Activated naive CD4-positive, alpha-beta T cell treated with anti-CD3 and anti-CD28 coated beads for 36 hours (primary cell): ENCODE data around the gene GTF2F2. TPM values are rescaled to one million over a fixed set of nuclear protein-coding genes. Genes with fewer than 3 reads are reported as not detected.

Source experiments
- CTCF ChIA-PET: fragments of 350-600 bp; sonication (Branson Sonifier 250); formaldehyde crosslinking; loops from one replicate; lab custom pipeline; 2021; ENCODE audit warnings: antibody characterized with exemption; lab: Charles Lee
- DNase-seq: peaks from one replicate; pipeline ENCODE4 v3.0.0-alpha.2; 2020
- H3K27ac Mint-ChIP-seq: one replicate; pipeline ENCODE4 v1.8.0; 2021; ENCODE audit warnings: mild to moderate bottlenecking, mixed read lengths
- H3K27me3 Mint-ChIP-seq: one replicate; pipeline ENCODE4 v1.8.0; 2021; ENCODE audit warnings: low read depth, mixed read lengths
- H3K36me3 Mint-ChIP-seq: one replicate; pipeline ENCODE4 v1.8.0; 2021; ENCODE audit warnings: low read depth, mixed read lengths
- H3K4me1 Mint-ChIP-seq: one replicate; pipeline ENCODE4 v1.8.0; 2021; ENCODE audit warnings: low read depth, mixed read lengths
- H3K4me3 Mint-ChIP-seq: one replicate; pipeline ENCODE4 v1.8.0; 2021; ENCODE audit warnings: mild to moderate bottlenecking, moderate library complexity, mixed read lengths
- H3K9me3 Mint-ChIP-seq: one replicate; pipeline ENCODE4 v1.8.0; 2021; ENCODE audit warnings: mixed read lengths
- intact Hi-C: fragments of 100-400 bp; cut with micrococcal nuclease; formaldehyde crosslinking; loops from one replicate; pipeline ENCODE4 v1.15.1; 2023
- total RNA-seq, 2 experiments: library from RNA; stranded (reverse); gene quantifications; one replicate each; pipeline ENCODE4 v1.2.3, GENCODE V29; 2021

GTF2F2 gene
- total RNA-seq, 2 experiments from 2014 or later = 21.3 to 22.4 TPM

DNA sequence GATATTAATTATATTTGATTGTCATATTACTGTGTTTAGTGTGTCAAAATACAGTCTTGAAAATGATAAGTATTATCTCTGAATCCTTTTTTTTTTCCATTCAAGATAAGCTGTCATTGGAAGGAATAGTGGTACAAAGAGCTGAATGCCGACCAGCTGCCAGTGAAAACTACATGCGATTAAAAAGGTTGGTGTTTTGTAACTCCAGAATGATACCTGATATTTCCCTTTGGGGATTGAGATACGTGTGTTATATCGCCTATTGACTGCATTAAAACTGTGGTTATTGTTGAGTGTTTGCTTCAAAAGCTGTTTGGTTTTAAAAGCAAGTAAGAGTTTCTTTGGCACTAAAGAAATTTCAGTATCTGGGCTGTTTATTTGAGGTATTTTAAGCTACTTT lies 87.0 kb downstream of the GTF2F2 start:
- Mint-ChIP-seq H3K27ac (no peak overlapping the region), H3K9me3 (no peaks in the 10 kb centered on the region), H3K27me3 (no peaks in the 10 kb centered on the region), H3K4me1 (peaks cover 31% of the 10 kb centered on the region), H3K4me3 (no peak overlapping the region), H3K36me3 (peaks cover 30% of the 10 kb centered on the region)
- CTCF ChIA-PET = interaction anchor here (0.6 to 1.4 kb wide), 4 partner anchors 9 to 1367 kb away, joined by 3 to 4 read pairs (median 4); no protein-coding TSS in a partner anchor
- DNase-seq = no peak
- intact Hi-C loops = loop anchor here (2.0 to 5.0 kb wide), 3 partner anchors 189 to 630 kb away; partner anchors contain the start of genes COG3 and TSC22D1

- H3K36me3 Mint-ChIP-seq = peaks cover 29% of the 10 kb centered on the region
- intact Hi-C loops = loop anchor here (5.0 kb wide), 2 partner anchors 254 to 631 kb away; partner anchors contain the start of genes COG3 and TSC22D1
- peaks cover 29% of the 10 kb centered on the region for H3K4me1 Mint-ChIP-seq
- DNase-seq = no peak
- H3K27me3 Mint-ChIP-seq = no peaks in the 10 kb centered on the region
- no peaks in the 10 kb centered on the region for H3K9me3 Mint-ChIP-seq
- H3K27ac Mint-ChIP-seq = no peak overlapping the region
- CTCF ChIA-PET = no interaction called here
- no peak overlapping the region for H3K4me3 Mint-ChIP-seq
Measured at GRCh38 chr13:45208132-45208531, 87.8 kb downstream of the GTF2F2 start.

GRCh38 chr13:45209229-45209628 lies 88.9 kb downstream of the GTF2F2 start:
- Mint-ChIP-seq H3K4me3 (no peak overlapping the region), H3K27me3 (no peaks in the 10 kb centered on the region), H3K9me3 (no peaks in the 10 kb centered on the region), H3K36me3 (peaks cover 29% of the 10 kb centered on the region), H3K27ac (no peak overlapping the region), H3K4me1 (peaks cover 26% of the 10 kb centered on the region)
- CTCF ChIA-PET = interaction anchor here (0.9 kb wide), 1 partner anchor 13 kb away, joined by 3 read pairs; no protein-coding TSS in a partner anchor
- intact Hi-C loops = loop anchor here (5.0 kb wide), 2 partner anchors 253 to 632 kb away; partner anchors contain the start of genes COG3 and TSC22D1
- no peak for DNase-seq

DNA sequence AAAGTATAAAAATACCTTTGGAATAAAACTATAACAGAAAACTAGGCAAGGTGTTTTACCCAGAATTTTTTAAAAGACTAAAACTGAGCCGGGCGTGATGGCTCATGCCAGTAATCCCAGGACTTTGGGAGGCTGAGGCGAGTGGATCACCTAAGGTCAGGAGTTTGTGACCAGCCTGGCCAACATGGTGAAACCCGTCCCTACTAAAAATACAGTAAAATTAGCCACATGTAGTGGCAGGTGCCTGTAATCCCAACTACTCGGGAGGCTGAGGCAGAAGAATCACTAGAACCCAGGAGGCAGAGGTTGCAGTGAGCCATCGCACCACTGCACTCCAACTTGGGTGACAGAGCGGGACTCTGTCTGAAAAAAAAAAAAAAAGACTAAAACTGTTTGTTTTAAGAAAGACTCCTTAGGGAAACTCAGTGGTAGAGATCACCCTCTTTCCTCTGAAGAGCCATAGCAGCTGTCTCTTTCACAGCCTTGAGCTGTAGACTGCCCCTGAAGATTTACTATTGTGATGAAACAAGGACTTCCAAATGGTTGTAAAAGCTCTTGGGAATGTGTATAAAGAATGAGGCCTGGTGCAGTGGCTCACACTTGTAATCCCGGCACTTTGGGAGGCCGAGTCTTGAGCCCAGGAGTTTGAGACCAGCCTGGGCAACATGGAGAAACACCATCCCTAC lies 95.2 kb downstream of the GTF2F2 start:
- Mint-ChIP-seq H3K27me3 (no peaks in the 10 kb centered on the region), H3K9me3 (no peaks in the 10 kb centered on the region), H3K4me1 (peaks cover 23% of the 10 kb centered on the region), H3K36me3 (peaks cover 8% of the 10 kb centered on the region), H3K27ac (no peak overlapping the region), H3K4me3 (no peak overlapping the region)
- intact Hi-C loops = no loop called here
- CTCF ChIA-PET = interaction anchor here (0.5 to 1.2 kb wide), 3 partner anchors 9 to 295 kb away, joined by 3 to 4 read pairs (median 3); no protein-coding TSS in a partner anchor
- DNase-seq = no peak

DNA sequence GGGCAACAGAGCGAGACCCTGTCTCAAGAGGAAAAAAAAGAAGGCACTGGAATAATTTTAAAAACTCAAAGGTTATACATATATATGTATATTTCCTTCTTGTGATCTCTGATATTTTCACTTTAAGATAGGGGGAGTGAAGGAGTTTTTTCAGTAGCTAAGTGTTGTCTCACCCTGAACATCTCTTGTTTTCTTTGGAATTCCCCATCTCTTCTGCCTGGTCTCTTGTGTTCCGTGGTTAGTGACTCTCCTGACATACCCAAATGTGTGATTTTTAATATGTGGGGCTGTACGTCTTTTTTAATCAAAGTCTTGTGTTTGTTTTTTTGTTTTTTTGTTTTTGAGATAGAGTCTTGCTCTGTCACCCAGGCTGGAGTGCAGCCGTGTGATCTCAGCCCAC lies 95.9 kb downstream of the GTF2F2 start:
- peaks cover 23% of the 10 kb centered on the region for H3K4me1 Mint-ChIP-seq
- intact Hi-C loops = no loop called here
- DNase-seq = no peak
- H3K27me3 Mint-ChIP-seq = no peaks in the 10 kb centered on the region
- CTCF ChIA-PET = interaction anchor here (0.6 to 1.2 kb wide), 3 partner anchors 9 to 295 kb away, joined by 3 to 4 read pairs (median 3); no protein-coding TSS in a partner anchor
- H3K36me3 Mint-ChIP-seq = peaks cover 6% of the 10 kb centered on the region
- no peaks in the 10 kb centered on the region for H3K9me3 Mint-ChIP-seq
- no peak overlapping the region for H3K27ac Mint-ChIP-seq
- no peak overlapping the region for H3K4me3 Mint-ChIP-seq

GRCh38 chr13:45218689-45219088 lies 98.4 kb downstream of the GTF2F2 start:
- no peaks in the 10 kb centered on the region for H3K27me3 Mint-ChIP-seq
- H3K36me3 Mint-ChIP-seq = peaks cover 6% of the 10 kb centered on the region
- CTCF ChIA-PET = interaction anchor here (0.6 kb wide), 1 partner anchor 65 kb away, joined by 3 read pairs; no protein-coding TSS in a partner anchor
- no peak overlapping the region for H3K4me3 Mint-ChIP-seq
- no peak for DNase-seq
- peaks cover 23% of the 10 kb centered on the region for H3K4me1 Mint-ChIP-seq
- no peak overlapping the region for H3K27ac Mint-ChIP-seq
- no peaks in the 10 kb centered on the region for H3K9me3 Mint-ChIP-seq
- intact Hi-C loops = no loop called here

DNA sequence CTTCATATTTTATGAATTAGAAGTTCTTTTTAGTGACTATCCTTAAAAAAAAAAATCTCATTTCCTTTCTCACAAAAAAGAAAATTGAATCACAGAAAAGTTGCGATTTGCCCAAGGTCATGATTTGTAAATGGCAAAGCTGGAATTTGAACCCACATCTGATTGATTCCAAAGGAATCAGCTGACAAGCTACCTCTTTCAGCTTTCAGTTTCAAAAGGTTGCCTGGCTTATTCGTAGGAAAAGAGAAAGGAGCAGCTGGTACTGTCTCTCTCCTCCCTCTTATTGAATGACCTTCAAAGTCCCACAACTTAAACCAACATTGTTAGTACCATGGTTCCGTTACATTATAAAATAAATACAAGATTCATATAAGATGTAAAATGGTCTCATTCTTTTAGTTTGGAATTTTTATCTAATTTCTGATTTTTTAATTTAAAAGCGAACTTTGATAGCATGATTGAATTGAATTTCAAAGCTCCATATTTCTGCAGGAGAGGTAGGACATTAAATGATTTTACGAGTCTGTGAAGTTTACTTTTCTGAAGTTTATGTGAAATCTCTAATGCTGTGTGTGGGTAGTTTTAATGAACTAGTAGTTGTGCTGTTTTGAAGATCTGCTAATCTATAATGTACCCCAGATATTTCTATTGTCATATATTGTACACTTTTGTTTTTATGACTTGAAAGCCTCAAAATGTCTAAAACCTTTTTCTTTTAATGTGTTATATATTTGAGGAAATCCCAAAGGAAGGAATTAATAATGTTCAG lies 99.0 kb downstream of the GTF2F2 start:
- Mint-ChIP-seq H3K4me3 (no peak overlapping the region), H3K36me3 (peaks cover 9% of the 10 kb centered on the region), H3K27ac (no peak overlapping the region), H3K9me3 (no peaks in the 10 kb centered on the region), H3K4me1 (peaks cover 26% of the 10 kb centered on the region), H3K27me3 (no peaks in the 10 kb centered on the region)
- DNase-seq = no peak
- CTCF ChIA-PET = interaction anchor here (0.6 kb wide), 2 partner anchors 132 to 818 kb away, joined by 5 to 8 read pairs; no protein-coding TSS in a partner anchor
- intact Hi-C loops = no loop called here

GRCh38 chr13:45219938-45220375 lies 99.6 kb downstream of the GTF2F2 start:
- H3K9me3 Mint-ChIP-seq = no peaks in the 10 kb centered on the region
- intact Hi-C loops = no loop called here
- H3K4me3 Mint-ChIP-seq = no peak overlapping the region
- no peaks in the 10 kb centered on the region for H3K27me3 Mint-ChIP-seq
- H3K4me1 Mint-ChIP-seq = peaks cover 26% of the 10 kb centered on the region
- CTCF ChIA-PET = no interaction called here
- no peak for DNase-seq
- no peak overlapping the region for H3K27ac Mint-ChIP-seq
- H3K36me3 Mint-ChIP-seq = peaks cover 9% of the 10 kb centered on the region

DNA sequence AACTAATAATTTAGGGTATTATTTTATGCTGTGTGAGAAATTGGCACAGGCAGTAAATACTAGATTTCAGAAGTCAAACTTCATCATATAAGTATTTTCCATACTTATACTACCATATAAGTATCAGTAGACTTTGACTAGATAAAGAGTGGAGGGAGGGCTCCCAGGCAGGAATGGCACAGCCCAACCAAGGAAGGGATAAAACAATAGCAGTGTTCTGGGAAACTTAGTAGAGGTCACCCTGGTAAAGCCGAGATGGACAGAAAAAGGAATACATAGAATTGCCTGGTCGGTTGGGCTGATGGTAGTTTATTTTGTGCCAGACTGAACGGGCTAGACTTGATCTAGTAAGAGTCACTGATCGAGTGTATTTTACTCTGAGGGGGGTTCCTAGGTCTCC lies 100.1 kb downstream of the GTF2F2 start:
- intact Hi-C loops = no loop called here
- no peaks in the 10 kb centered on the region for H3K9me3 Mint-ChIP-seq
- H3K27ac Mint-ChIP-seq = no peak overlapping the region
- CTCF ChIA-PET = no interaction called here
- no peak for DNase-seq
- peaks cover 9% of the 10 kb centered on the region for H3K36me3 Mint-ChIP-seq
- no peaks in the 10 kb centered on the region for H3K27me3 Mint-ChIP-seq
- peaks cover 31% of the 10 kb centered on the region for H3K4me1 Mint-ChIP-seq
- H3K4me3 Mint-ChIP-seq = no peak overlapping the region

- Mint-ChIP-seq H3K36me3 (peaks cover 9% of the 10 kb centered on the region), H3K27ac (no peak overlapping the region), H3K4me3 (no peak overlapping the region), H3K4me1 (peaks cover 30% of the 10 kb centered on the region), H3K27me3 (no peaks in the 10 kb centered on the region), H3K9me3 (no peaks in the 10 kb centered on the region)
- intact Hi-C loops = no loop called here
- CTCF ChIA-PET = interaction anchor here (0.9 kb wide), 2 partner anchors 14 to 15 kb away, joined by 3 read pairs; no protein-coding TSS in a partner anchor
- no peak for DNase-seq
Measured at GRCh38 chr13:45222516-45222915, 102.2 kb downstream of the GTF2F2 start.

GRCh38 chr13:45222919-45223318 lies 102.6 kb downstream of the GTF2F2 start:
- Mint-ChIP-seq H3K4me1 (peaks cover 26% of the 10 kb centered on the region), H3K27me3 (no peaks in the 10 kb centered on the region), H3K9me3 (no peaks in the 10 kb centered on the region), H3K36me3 (peaks cover 13% of the 10 kb centered on the region), H3K27ac (no peak overlapping the region), H3K4me3 (no peak overlapping the region)
- intact Hi-C loops = no loop called here
- DNase-seq = no peak
- CTCF ChIA-PET = interaction anchor here (0.9 kb wide), 2 partner anchors 14 kb away, joined by 3 read pairs; no protein-coding TSS in a partner anchor

GRCh38 chr13:45224176-45224575 lies 103.9 kb downstream of the GTF2F2 start:
- CTCF ChIA-PET = no interaction called here
- intact Hi-C loops = no loop called here
- Mint-ChIP-seq H3K9me3 (no peaks in the 10 kb centered on the region), H3K27ac (no peak overlapping the region), H3K27me3 (no peaks in the 10 kb centered on the region), H3K4me1 (peaks cover 24% of the 10 kb centered on the region), H3K4me3 (no peak overlapping the region), H3K36me3 (peaks cover 19% of the 10 kb centered on the region)
- no peak for DNase-seq
